DMS53 (cell line): ENCODE data around the gene SLC22A7.
"Not testable (repeated sequence)": the region's sequence is repeated elsewhere in the genome, so short reads cannot be mapped to it uniquely, and the experiment has no call there.

ENCODE experiments used
- DNase-seq: peaks from one replicate; lab custom pipeline; 2025; lab: John Stamatoyannopoulos, UW

SLC22A7 gene

DNA sequence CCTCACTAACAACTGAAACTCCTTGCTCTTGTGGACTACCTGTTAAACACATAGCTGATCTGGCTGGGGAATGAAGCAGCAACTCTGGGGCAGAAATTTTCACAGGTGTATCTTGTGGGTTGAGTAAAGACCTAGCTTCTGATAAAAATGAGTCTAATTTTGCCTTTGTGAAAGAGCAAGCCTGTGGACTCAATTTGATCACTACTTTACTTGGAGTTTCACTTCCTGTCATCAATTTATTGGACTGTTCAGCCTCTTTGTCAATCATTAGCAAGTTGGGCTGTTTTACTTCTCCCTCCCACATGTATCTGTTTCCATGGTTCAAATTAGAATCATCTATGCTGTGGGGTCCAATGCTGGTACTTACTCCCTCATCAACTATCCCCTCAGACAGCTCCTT is 40.2 kb downstream of the SLC22A7 start:
- no peak for DNase-seq

DNA sequence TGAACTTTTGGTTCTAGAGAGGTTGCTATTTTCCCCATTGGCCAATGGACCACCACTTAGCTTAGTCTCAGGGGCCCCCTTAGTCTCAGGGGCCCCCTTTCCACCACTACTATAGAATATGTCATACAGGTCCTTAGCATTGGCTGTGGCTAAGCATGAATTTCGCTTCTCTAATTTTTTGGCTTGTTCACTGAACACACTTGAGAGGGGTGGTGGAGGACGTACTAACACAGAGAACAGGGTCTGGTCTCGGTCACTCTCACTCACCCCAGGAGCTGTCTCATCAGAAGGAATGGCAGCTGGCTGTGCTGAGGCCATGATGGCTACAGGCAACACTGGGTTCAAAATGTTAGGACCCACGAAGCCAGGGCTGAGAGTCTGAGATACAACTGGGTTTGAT is 41.1 kb downstream of the SLC22A7 start:
- no peak for DNase-seq

DNA sequence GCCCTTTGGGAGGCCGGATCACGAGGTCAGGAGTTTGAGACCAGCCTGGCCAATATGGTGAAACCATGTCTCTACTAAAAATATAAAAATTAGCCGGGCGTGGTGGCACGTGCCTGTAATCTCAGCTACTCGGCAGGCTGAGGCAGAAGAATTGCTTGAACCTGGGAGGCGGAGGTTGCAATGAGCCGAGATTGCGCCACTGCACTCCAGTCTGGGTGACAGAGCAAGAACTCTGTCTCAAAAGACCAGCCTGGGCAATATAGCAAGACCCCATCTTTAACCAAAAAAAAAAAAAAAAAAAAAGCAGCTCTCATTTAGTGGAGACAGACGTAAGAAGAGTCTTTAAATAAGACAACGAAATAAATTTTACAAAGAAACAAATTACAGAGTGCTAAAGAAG is 48.2 kb downstream of the SLC22A7 start:
- DNase-seq = not testable (repeated sequence)

DNA sequence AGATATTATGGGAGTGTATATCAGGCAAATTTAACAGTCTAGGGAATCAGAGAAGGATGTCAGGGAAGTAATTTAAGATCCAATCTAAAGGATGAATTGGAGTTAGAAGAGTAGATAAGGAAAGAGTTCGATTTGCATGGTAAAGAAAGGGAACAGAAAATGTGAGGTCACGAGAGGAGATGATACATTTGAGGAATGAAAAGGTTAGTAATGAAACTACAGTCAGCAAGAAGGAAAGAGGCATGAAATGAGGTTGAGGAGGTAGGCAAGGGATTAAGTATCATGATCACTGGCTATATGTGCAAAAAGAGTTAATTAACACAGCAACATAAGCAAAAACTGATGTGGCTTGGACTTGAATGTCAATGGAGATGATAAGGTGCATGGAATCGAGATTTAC is 49.0 kb downstream of the SLC22A7 start:
- DNase-seq = no peak

DNA sequence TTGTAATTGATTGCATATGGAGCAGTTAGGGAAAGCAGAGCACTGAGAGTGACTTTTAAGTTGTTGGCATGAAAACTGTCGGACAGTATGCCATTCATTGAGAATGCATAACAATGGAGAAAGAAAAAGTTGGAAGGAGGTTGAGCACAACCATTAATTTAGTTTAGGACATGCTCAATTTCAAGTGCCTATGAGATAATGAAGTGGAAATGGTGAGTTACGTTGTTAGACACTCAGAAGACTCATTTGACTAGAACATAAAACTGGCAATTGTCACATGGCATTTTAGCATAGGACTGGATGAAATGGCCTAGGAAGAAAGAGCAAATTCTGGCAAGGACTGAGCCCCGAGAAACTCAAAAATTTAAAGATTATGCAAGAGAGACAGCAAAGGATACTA is 49.4 kb downstream of the SLC22A7 start:
- DNase-seq = no peak

DNA sequence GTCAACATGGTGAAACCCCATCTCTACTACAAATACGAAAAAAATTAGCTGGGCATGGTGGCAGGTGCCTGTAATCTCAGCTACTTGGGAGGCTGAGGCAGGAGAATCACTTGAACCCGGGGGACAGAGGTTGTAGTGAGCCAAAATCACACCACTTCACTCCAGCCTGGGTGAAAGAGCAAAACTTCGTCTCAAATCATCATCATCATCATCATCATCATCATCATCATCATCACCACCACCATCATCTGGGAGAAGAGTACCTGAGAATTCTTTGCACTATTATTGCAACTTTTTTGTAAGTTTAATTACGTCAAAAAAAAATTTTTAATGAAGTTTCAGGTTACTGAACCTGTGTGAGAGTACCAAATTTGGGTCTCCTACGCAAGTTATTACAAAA is 53.9 kb downstream of the SLC22A7 start:
- not testable (repeated sequence) for DNase-seq
